ENCODE measurements around the gene BHLHE40.

DNA sequence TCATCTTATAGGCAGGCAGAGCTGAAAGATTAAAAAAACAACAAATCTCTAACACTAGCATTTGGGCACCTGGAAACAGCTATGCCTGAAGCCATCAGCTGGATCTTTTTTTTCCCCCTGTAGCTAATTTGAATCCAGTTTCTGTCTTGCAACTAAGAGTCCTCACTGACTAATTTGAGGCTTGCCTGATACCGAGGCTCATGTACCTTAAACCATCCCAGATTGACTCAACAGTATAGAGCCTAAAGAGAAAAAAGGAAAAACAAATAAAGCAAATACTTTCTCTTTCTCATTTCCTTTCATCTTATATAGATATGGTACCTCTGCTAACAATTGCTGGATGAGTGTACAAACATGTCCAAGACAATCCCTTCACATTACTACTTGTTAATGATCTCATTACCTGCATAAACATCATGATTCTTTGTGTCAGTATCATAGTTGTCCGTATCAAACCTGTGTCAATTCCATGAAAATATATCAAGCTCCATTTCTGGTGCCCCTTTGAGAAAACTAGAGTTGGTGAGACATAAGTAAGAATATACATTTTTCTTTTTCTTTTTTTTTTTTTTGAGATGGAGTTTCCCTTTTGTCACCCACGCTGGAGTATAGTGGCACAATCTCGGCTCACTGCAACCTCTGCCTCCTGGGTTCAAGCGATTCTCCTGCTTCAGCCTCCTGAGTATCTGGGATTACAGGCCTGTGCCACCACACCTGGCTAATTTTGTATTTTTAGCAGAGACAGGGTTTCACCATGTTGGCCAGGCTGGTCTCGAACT, 43.1 kb downstream of the BHLHE40 start:
- TF ChIP-seq POLR2A (IDR thresholded peaks at IDR 0.05): no peak
- TF ChIP-seq, protein P1, sequence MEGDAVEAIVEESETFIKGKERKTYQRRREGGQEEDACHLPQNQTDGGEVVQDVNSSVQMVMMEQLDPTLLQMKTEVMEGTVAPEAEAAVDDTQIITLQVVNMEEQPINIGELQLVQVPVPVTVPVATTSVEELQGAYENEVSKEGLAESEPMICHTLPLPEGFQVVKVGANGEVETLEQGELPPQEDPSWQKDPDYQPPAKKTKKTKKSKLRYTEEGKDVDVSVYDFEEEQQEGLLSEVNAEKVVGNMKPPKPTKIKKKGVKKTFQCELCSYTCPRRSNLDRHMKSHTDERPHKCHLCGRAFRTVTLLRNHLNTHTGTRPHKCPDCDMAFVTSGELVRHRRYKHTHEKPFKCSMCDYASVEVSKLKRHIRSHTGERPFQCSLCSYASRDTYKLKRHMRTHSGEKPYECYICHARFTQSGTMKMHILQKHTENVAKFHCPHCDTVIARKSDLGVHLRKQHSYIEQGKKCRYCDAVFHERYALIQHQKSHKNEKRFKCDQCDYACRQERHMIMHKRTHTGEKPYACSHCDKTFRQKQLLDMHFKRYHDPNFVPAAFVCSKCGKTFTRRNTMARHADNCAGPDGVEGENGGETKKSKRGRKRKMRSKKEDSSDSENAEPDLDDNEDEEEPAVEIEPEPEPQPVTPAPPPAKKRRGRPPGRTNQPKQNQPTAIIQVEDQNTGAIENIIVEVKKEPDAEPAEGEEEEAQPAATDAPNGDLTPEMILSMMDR (IDR thresholded peaks at IDR 0.05): no peak
